GM21529 (cell line): ENCODE data around the gene TUBGCP6.
A peak's percentile ranks its signal among the peaks of the same experiment; 100 is the strongest.

ENCODE experiments used
- ATAC-seq: cut with Tn5 transposase; IDR thresholded peaks from one replicate; pipeline ENCODE4 v1.9.1; 2021; ENCODE audit not compliant: unreplicated experiment

Gene TUBGCP6

GRCh38 chr22:50264104-50264745, 19.4 kb upstream of the TUBGCP6 start:
- ATAC-seq: no peak

- no peak for ATAC-seq
These were observed 18.3 kb upstream of the TUBGCP6 start for GRCh38 chr22:50262973-50263617.

- no peak for ATAC-seq
These were observed 17.7 kb upstream of the TUBGCP6 start for GRCh38 chr22:50262460-50262911.

- ATAC-seq: peak; percentile 42
These were observed 17.0 kb upstream of the TUBGCP6 start, which contains the start of gene MAPK12 for GRCh38 chr22:50261615-50262459. Gene MAPK12 (minus strand): TSS chr22:50261683. CDS start chr22:50261509, 174 bp downstream.

GRCh38 chr22:50260801-50261614, 16.2 kb upstream of the TUBGCP6 start:
- peak; percentile 32 for ATAC-seq

GRCh38 chr22:50260434-50260800, 15.6 kb upstream of the TUBGCP6 start:
- ATAC-seq: no peak

GRCh38 chr22:50259302-50259701, 14.5 kb upstream of the TUBGCP6 start:
- ATAC-seq: no peak

- ATAC-seq: no peak
These were observed 13.8 kb upstream of the TUBGCP6 start for GRCh38 chr22:50258361-50259292.

GRCh38 chr22:50257451-50258360, 12.9 kb upstream of the TUBGCP6 start:
- no peak for ATAC-seq

GRCh38 chr22:50257041-50257440, 12.2 kb upstream of the TUBGCP6 start:
- ATAC-seq: no peak

GRCh38 chr22:50256258-50256862, 11.5 kb upstream of the TUBGCP6 start:
- ATAC-seq: no peak

- no peak for ATAC-seq
These were observed 10.8 kb upstream of the TUBGCP6 start for GRCh38 chr22:50255607-50256006.

GRCh38 chr22:50255099-50255498, 10.3 kb upstream of the TUBGCP6 start:
- no peak for ATAC-seq

- no peak for ATAC-seq
These were observed 9.1 kb upstream of the TUBGCP6 start for GRCh38 chr22:50253941-50254340.

- ATAC-seq: no peak
These were observed 8.5 kb upstream of the TUBGCP6 start for GRCh38 chr22:50253046-50253915.

- no peak for ATAC-seq
These were observed 7.5 kb upstream of the TUBGCP6 start for GRCh38 chr22:50252082-50253045.
